ENCODE data around the gene BCL11A. TPM values are rescaled to one million over a fixed set of nuclear protein-coding genes. Genes with fewer than 3 reads are reported as not detected.

BCL11A gene
- total and polyA plus RNA-seq, 8 donors: 1.2 to 27.4 (median 16.3) TPM

DNA sequence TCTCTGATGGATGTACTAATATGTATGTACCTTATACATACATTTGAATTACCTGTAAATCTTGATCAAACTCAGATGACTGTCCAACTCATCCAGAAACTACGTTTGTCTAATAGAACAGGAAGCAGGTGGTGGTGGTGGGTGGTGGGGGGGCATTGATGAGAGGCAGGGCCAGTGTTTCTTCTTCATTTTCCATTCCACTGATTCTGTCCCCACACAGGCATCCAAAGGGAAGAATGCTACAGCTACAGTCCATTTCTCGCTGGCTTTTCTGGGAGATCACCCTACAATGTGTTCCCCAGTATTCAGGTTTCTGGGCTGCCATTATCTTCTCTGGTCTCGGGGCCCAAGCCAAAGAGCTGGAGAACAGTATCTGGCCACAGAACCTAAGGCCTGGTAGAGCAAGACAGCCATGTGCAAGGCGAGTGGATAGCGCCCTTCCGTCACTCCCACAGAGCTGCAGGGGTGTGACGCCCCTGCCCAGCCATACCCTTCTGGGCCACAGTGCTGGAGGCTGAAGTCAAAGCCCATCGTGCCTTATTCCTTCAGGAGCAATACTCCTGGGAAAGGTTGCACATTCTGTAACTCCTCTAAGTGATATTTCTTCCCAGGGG, 54.5 kb downstream of the BCL11A start:
- intact Hi-C loops (cut with DNase I; ENCODE audit: low total_unique reads): no loop called here
- TF ChIP-seq EP300 (IDR thresholded peaks at IDR 0.05): no peak
- TF ChIP-seq POLR2A (IDR thresholded peaks at IDR 0.05): no peak
- TF ChIP-seq CTCF (IDR thresholded peaks at IDR 0.05): no peak
- no peak for TF ChIP-seq POLR2AphosphoS5 (IDR thresholded peaks at IDR 0.05)
- H3K36me3 ChIP-seq: no peaks in the 10 kb centered on the region
- no peak overlapping the region for H3K4me3 ChIP-seq
- no peak for DNase-seq
- H3K9me3 ChIP-seq: no peaks in the 10 kb centered on the region
- H3K27ac ChIP-seq: no peak overlapping the region
- H3K4me1 ChIP-seq: peaks cover 10 to 46% (median 27%) of the 10 kb centered on the region in 4 donors
- no peaks in the 10 kb centered on the region for H3K27me3 ChIP-seq
- WGBS, 5 donors: 89 to 94% (median 92%) methylated on average over 6 to 8 of the region's 8 CpGs

DNA sequence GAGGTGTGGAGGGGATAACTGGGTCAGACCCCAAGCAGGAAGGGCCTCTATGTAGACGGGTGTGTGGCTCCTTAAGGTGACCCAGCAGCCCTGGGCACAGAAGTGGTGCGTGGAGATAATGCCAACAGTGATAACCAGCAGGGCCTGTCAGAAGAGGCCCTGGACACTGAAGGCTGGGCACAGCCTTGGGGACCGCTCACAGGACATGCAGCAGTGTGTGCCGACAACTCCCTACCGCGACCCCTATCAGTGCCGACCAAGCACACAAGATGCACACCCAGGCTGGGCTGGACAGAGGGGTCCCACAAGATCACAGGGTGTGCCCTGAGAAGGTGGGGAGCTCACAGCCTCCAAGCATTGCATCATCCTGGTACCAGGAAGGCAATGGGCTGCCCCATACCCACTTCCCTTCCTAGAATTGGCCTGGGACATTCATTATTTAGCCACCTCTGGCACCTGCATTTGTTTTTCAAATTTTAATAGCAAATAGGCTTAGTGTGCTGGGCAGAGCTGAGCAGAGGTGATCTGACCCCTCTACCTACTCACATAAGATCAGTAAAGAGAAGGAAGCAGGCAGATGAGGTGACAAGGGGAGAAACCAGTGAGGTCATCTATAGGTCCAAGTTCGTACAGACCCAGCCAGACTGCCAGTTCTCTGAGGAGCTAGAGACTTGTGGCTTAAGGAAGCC, 55.2 kb downstream of the BCL11A start:
- Histone ChIP-seq H3K4me1 (peaks cover 10 to 46% (median 27%) of the 10 kb centered on the region in 4 donors), H3K4me3 (no peak overlapping the region), H3K27ac (no peak overlapping the region), H3K27me3 (no peaks in the 10 kb centered on the region), H3K9me3 (no peaks in the 10 kb centered on the region), H3K36me3 (no peaks in the 10 kb centered on the region)
- 84 to 94% (median 89%) methylated on average over 8 of the region's 8 CpGs for WGBS, 5 donors
- intact Hi-C loops (cut with DNase I; ENCODE audit: low total_unique reads): no loop called here
- no peak for TF ChIP-seq EP300 (IDR thresholded peaks at IDR 0.05)
- TF ChIP-seq POLR2AphosphoS5 (IDR thresholded peaks at IDR 0.05): no peak
- no peak for TF ChIP-seq CTCF (IDR thresholded peaks at IDR 0.05)
- TF ChIP-seq POLR2A (IDR thresholded peaks at IDR 0.05): no peak
- no peak for DNase-seq

- no peak overlapping the region for H3K27ac ChIP-seq
- intact Hi-C loops (cut with DNase I; ENCODE audit: low total_unique reads): no loop called here
- no peaks in the 10 kb centered on the region for H3K9me3 ChIP-seq
- no peaks in the 10 kb centered on the region for H3K36me3 ChIP-seq
- TF ChIP-seq POLR2A (IDR thresholded peaks at IDR 0.05) (no peak), CTCF (IDR thresholded peaks at IDR 0.05) (no peak), EP300 (IDR thresholded peaks at IDR 0.05) (no peak), POLR2AphosphoS5 (IDR thresholded peaks at IDR 0.05) (no peak)
- 71 to 88% (median 83%) methylated on average over 2 of the region's 2 CpGs for WGBS, 5 donors
- H3K4me3 ChIP-seq: no peak overlapping the region
- no peaks in the 10 kb centered on the region for H3K27me3 ChIP-seq
- no peak for DNase-seq
- peaks cover 10 to 44% (median 26%) of the 10 kb centered on the region in 4 donors for H3K4me1 ChIP-seq
These were observed 56.0 kb downstream of the BCL11A start for GRCh38 chr2:60497500-60497899.

GRCh38 chr2:60496956-60497355, 56.5 kb downstream of the BCL11A start:
- 90 to 95% (median 93%) methylated on average over 5 of the region's 5 CpGs for WGBS, 5 donors
- no peaks in the 10 kb centered on the region for H3K9me3 ChIP-seq

More at GRCh38 chr2:60496956-60497355, 56.5 kb downstream of the BCL11A start:
- TF ChIP-seq POLR2AphosphoS5 (IDR thresholded peaks at IDR 0.05) (no peak), CTCF (IDR thresholded peaks at IDR 0.05) (no peak), EP300 (IDR thresholded peaks at IDR 0.05) (no peak), POLR2A (IDR thresholded peaks at IDR 0.05) (no peak)
- no peak for DNase-seq
- intact Hi-C loops (cut with DNase I; ENCODE audit: low total_unique reads): no loop called here
- no peak overlapping the region for H3K27ac ChIP-seq
- H3K27me3 ChIP-seq: no peaks in the 10 kb centered on the region
- peaks cover 10 to 39% (median 23%) of the 10 kb centered on the region in 4 donors for H3K4me1 ChIP-seq
- H3K36me3 ChIP-seq: no peaks in the 10 kb centered on the region
- H3K4me3 ChIP-seq: no peak overlapping the region
